K562 (cell line): Measurements from ENCODE around the gene CDKN2AIPNL. TPM values are rescaled to one million over a fixed set of nuclear protein-coding genes. Genes with fewer than 3 reads are reported as not detected.
A peak's percentile ranks its signal among the peaks of the same experiment; 100 is the strongest.

ENCODE experiments used
- ATF1 ChIP-seq, 2 experiments: fragments of 450-650 bp in 1 of 2; IDR thresholded peaks; 2 replicates each; pipeline ENCODE4 v1.6.1; 2016; ENCODE audit warnings: missing compliant biosample characterization in 1 of 2, missing genetic modification characterization in 1 of 2
- CHAMP1 ChIP-seq: fragments of 450-650 bp; IDR thresholded peaks from 2 replicates; pipeline ENCODE4 v1.6.1; 2016; ENCODE audit warnings: mild to moderate bottlenecking
- E2F4 ChIP-seq: sonication (generic); formaldehyde crosslinking; IDR thresholded peaks from 2 replicates; pipeline ENCODE4 v1.8.0; 2022; ENCODE audit warnings: mild to moderate bottlenecking, low read depth, missing genetic modification reagents
- FOXJ2 ChIP-seq: fragments of 200-800 bp; sonication (Bioruptor generic); IDR thresholded peaks from 2 replicates; pipeline ENCODE4 v1.6.1; 2016; ENCODE audit warnings: missing genetic modification characterization, missing compliant biosample characterization
- GABPA ChIP-seq: fragments of 200-800 bp; sonication (Bioruptor generic); conservative IDR thresholded peaks from 2 replicates; pipeline ENCODE4 v1.6.1; 2016; ENCODE audit warnings: low read depth, missing genetic modification characterization, missing compliant biosample characterization
- HDAC8 ChIP-seq: fragments of 450-650 bp; IDR thresholded peaks from 2 replicates; pipeline ENCODE4 v1.6.1; 2016; ENCODE audit warnings: mild to moderate bottlenecking, missing genetic modification characterization, moderate library complexity, missing compliant biosample characterization
- HNRNPL ChIP-seq: fragments of 200-400 bp; formaldehyde crosslinking; IDR thresholded peaks from 2 replicates; pipeline ENCODE4 v1.6.1; 2017; ENCODE audit warnings: low read depth, mild to moderate bottlenecking, low read length
- ID3 ChIP-seq, 2 experiments: fragments of 250-450 bp in 1 of 2; fragments of 450-650 bp in 1 of 2; sonication (Bioruptor Pico) in 1 of 2; IDR thresholded peaks; 2 replicates each; pipeline versions ENCODE4 v1.6.1 to v1.8.0; 2016 to 2021; ENCODE audit warnings: mild to moderate bottlenecking in 2 of 2, moderate library complexity in 2 of 2, missing compliant biosample characterization in 1 of 2, missing genetic modification characterization in 1 of 2
- KLF6 ChIP-seq: fragments of 250-450 bp; sonication (Bioruptor Pico); IDR thresholded peaks from 2 replicates; pipeline ENCODE4 v1.4.0; 2020; ENCODE audit warnings: mild to moderate bottlenecking, moderate library complexity, borderline replicate concordance
- NUFIP1 ChIP-seq: fragments of 450-650 bp; IDR thresholded peaks from 2 replicates; pipeline ENCODE4 v1.6.1; 2018; ENCODE audit not compliant: partially characterized antibody
- PHF8 ChIP-seq: fragments of 200-600 bp; sonication (generic); IDR thresholded peaks from 2 replicates; pipeline ENCODE4 v1.6.1; 2012; ENCODE audit warnings: mixed run types, mild to moderate bottlenecking, inconsistent platforms, low read length, moderate library complexity, borderline replicate concordance
- POLR2AphosphoS5 ChIP-seq: IDR thresholded peaks from 2 replicates; pipeline ENCODE4 v1.6.1; 2011; ENCODE audit warnings: mild to moderate bottlenecking, low read depth, low read length, moderate library complexity; ENCODE audit not compliant: control insufficient read depth, insufficient read depth
- RBM17 ChIP-seq: fragments of 200-400 bp; formaldehyde crosslinking; IDR thresholded peaks from 2 replicates; pipeline ENCODE4 v1.6.1; 2017; ENCODE audit warnings: low read depth, mild to moderate bottlenecking, low read length, borderline replicate concordance
- TAF1 ChIP-seq: IDR thresholded peaks from 2 replicates; pipeline ENCODE4 v1.6.1; 2011; ENCODE audit warnings: mild to moderate bottlenecking, low read length, moderate library complexity; ENCODE audit not compliant: insufficient read depth, control insufficient read depth, severe bottlenecking; ENCODE audit errors: extremely low read depth
- ZBTB33 ChIP-seq: sonication (generic); formaldehyde crosslinking; IDR thresholded peaks from 2 replicates; pipeline ENCODE4 v1.8.1; 2023; ENCODE audit warnings: mild to moderate bottlenecking, missing genetic modification reagents
- polyA plus RNA-seq, 8 experiments: library from polyadenylated mRNA; depleted of rRNA in 4 of 8; stranded (reverse) in 5 of 8; unstranded in 3 of 8; fragments of >200 nt; fragmentation: Nextera tagmentation in 2 of 8; fragmentation: Illumina TruSeq in 1 of 8; extraction: Ambion mirVana in 2 of 8; extraction: Trizol in 1 of 8; gene quantifications; 2 replicates each; pipeline versions ENCODE4 v1.2.1 to v1.2.3, GENCODE V29; 2011 to 2014; ENCODE audit warnings: inconsistent platforms in 1 of 8, missing spikeins in 1 of 8
- total RNA-seq, 7 experiments: library from RNA; depleted of rRNA in 6 of 7; stranded (reverse); fragments of >200 nt in 6 of 7; fragmentation: Illumina TruSeq in 2 of 7; extraction: Trizol in 2 of 7; gene quantifications; 2 replicates each; pipeline versions ENCODE4 v1.2.1 to v1.2.3, GENCODE V29; 2011 to 2021; ENCODE audit warnings: low replicate concordance in 1 of 7

The CDKN2AIPNL gene
- total and polyA plus RNA-seq, 9 of the 15 experiments (the other 6 are each of a cell fraction or from before 2014, with no cell fraction given), result 19.9 to 46.9 (median 42.2) TPM

GRCh38 chr5:134370871-134371833 lies 40.5 kb downstream of the CDKN2AIPNL start, which contains the start of gene UBE2B (continued):
- no peak for TF ChIP-seq E2F4 (CRISPR knock-in tag)
- peak; percentile 72; the same call in 1 of the 2 replicates for TF ChIP-seq ATF1 (CRISPR knock-in tag; IDR thresholded peaks at IDR 0.05)
- TF ChIP-seq ATF1 (tag; IDR thresholded peaks at IDR 0.05), result peak; percentile 98
- TF ChIP-seq NUFIP1, result peak; percentile 91
- TF ChIP-seq ID3 (CRISPR knock-in tag; IDR thresholded peaks at IDR 0.05), result no peak
- TF ChIP-seq ID3 (tag; IDR thresholded peaks at IDR 0.05), result 0 out of 2 replicates have a peak, but pooled peaks have one; percentile 75
- TF ChIP-seq HDAC8 (tag), result peak; percentile 62; the same call in 1 of the 2 replicates
- peak; percentile 80 for TF ChIP-seq KLF6 (CRISPR knock-in tag)
- TF ChIP-seq POLR2AphosphoS5, result peak; percentile 45; the same call in 1 of the 2 replicates
- TF ChIP-seq GABPA, result peak; percentile 75
- TF ChIP-seq ZBTB33 (CRISPR knock-in tag), result no peak
- no peak for TF ChIP-seq HNRNPL
- peak; percentile 79 for TF ChIP-seq PHF8
- TF ChIP-seq TAF1, result peak; percentile 93
- TF ChIP-seq RBM17, result no peak
- peak; percentile 56; the same call in 1 of the 2 replicates for TF ChIP-seq CHAMP1
- TF ChIP-seq FOXJ2 (tag), result peak; percentile 79
